ENCODE results near the gene GLO1. TPM values are rescaled to one million over a fixed set of nuclear protein-coding genes. Genes with fewer than 3 reads are reported as not detected.

The GLO1 gene
- polyA plus RNA-seq (2011; rRNA removed): 41.9 and 82.3 TPM in 2 replicates
- polyA minus RNA-seq (2011; rRNA and poly(A)+ RNA removed): 10.7 and 10.9 TPM in 2 replicates

- TF ChIP-seq, protein P1, sequence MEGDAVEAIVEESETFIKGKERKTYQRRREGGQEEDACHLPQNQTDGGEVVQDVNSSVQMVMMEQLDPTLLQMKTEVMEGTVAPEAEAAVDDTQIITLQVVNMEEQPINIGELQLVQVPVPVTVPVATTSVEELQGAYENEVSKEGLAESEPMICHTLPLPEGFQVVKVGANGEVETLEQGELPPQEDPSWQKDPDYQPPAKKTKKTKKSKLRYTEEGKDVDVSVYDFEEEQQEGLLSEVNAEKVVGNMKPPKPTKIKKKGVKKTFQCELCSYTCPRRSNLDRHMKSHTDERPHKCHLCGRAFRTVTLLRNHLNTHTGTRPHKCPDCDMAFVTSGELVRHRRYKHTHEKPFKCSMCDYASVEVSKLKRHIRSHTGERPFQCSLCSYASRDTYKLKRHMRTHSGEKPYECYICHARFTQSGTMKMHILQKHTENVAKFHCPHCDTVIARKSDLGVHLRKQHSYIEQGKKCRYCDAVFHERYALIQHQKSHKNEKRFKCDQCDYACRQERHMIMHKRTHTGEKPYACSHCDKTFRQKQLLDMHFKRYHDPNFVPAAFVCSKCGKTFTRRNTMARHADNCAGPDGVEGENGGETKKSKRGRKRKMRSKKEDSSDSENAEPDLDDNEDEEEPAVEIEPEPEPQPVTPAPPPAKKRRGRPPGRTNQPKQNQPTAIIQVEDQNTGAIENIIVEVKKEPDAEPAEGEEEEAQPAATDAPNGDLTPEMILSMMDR (IDR thresholded peaks at IDR 0.05; ENCODE audit: insufficient read depth, low read depth, low read length): no peak
- peak within 1 kb of the TSS; percentile 70 for H3K4me3 ChIP-seq (ENCODE audit: low read depth, low read length)
- no peaks in the 10 kb centered on the region; the same call in 1 of the 2 replicates for H3K27me3 ChIP-seq (ENCODE audit: control insufficient read depth, insufficient read depth, low read length)
- ChIA-PET CTCF (interaction anchor here (0.6 to 0.7 kb wide), 2 partner anchors 10 to 133 kb away, joined by 3 read pairs; no protein-coding TSS in a partner anchor), POLR2A (interaction anchor here (0.6 to 0.7 kb wide), 3 partner anchors 26 to 1412 kb away, joined by 6 to 8 read pairs (median 6); no protein-coding TSS in a partner anchor)
- DNase-seq (ENCODE audit: low read depth): peak; percentile 97
- no peaks in the 10 kb centered on the region for H3K36me3 ChIP-seq (ENCODE audit: control insufficient read depth, insufficient read depth, low read length)
These were observed at the start of gene GLO1 for GRCh38 chr6:38702558-38703397. Gene GLO1, minus strand, starts transcription at chr6:38703145. Its CDS starts 91 bp downstream, at chr6:38703054.

- POLR2A ChIA-PET: no interaction called here
- Histone ChIP-seq H3K27me3 (ENCODE audit: control insufficient read depth, insufficient read depth, low read length) (no peaks in the 10 kb centered on the region), H3K4me3 (ENCODE audit: low read depth, low read length) (no peak overlapping the region), H3K36me3 (ENCODE audit: control insufficient read depth, insufficient read depth, low read length) (no peaks in the 10 kb centered on the region)
- no peak for DNase-seq (ENCODE audit: low read depth)
- TF ChIP-seq, protein P1 (IDR thresholded peaks at IDR 0.05; ENCODE audit: insufficient read depth, low read depth, low read length): no peak
- CTCF ChIA-PET: no interaction called here
These were observed 48.1 kb upstream of the GLO1 start for GRCh38 chr6:38750968-38751615.

DNA sequence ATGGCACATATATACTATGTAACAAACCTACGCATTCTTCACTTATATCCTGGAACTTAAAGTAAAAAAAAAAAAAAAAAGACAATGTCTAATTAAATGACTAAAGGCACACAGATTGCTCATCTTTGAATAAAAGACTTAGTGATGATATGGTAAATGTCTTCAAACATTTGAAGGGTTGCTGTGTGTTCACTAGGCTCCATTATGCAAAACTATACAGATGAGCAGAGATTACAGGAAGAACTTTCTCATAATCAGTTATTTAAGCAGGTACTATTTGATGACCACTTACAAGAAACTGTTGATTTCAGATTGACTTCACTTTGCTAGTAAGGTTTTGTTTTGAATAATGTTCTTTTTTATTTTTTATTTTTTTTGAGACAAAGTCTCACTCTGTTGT, 46.5 kb upstream of the GLO1 start:
- TF ChIP-seq, protein P1 (IDR thresholded peaks at IDR 0.05; ENCODE audit: insufficient read depth, low read depth, low read length): no peak
- CTCF ChIA-PET: interaction anchor here (1.3 kb wide), 1 partner anchor 10 kb away, joined by 4 read pairs; no protein-coding TSS in a partner anchor
- POLR2A ChIA-PET: no interaction called here
- Histone ChIP-seq H3K36me3 (ENCODE audit: control insufficient read depth, insufficient read depth, low read length) (no peaks in the 10 kb centered on the region), H3K4me3 (ENCODE audit: low read depth, low read length) (no peak overlapping the region), H3K27me3 (ENCODE audit: control insufficient read depth, insufficient read depth, low read length) (no peaks in the 10 kb centered on the region)
- DNase-seq (ENCODE audit: low read depth): no peak

DNA sequence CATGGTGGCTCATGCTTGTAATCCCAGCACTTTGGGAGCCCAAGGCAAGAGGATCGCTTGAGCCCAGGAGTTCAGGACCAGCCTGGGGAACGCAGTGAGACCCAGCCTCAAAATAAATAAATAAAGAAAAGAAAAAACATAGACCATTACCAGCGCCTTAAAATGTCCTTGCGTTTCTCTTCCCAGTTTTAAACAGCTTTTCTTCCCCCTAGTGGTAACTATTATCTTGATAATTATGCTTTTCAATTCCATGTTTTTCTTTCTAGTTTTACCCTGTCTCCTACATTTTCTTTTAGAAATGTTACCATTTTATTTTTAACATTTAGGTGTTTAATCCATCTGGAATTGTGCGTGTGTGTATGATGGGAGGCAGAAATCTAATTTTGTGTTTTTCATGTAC, 36.6 kb upstream of the GLO1 start:
- CTCF ChIA-PET: interaction anchor here (1.3 kb wide), 1 partner anchor 9 kb away, joined by 4 read pairs; no protein-coding TSS in a partner anchor
- Histone ChIP-seq H3K27me3 (ENCODE audit: control insufficient read depth, insufficient read depth, low read length) (no peaks in the 10 kb centered on the region), H3K36me3 (ENCODE audit: control insufficient read depth, insufficient read depth, low read length) (no peaks in the 10 kb centered on the region), H3K4me3 (ENCODE audit: low read depth, low read length) (no peak overlapping the region)
- POLR2A ChIA-PET: no interaction called here
- DNase-seq (ENCODE audit: low read depth): no peak
- TF ChIP-seq, protein P1 (IDR thresholded peaks at IDR 0.05; ENCODE audit: insufficient read depth, low read depth, low read length): no peak

GRCh38 chr6:38738261-38738660, 35.3 kb upstream of the GLO1 start:
- Histone ChIP-seq H3K4me3 (ENCODE audit: low read depth, low read length) (no peak overlapping the region), H3K36me3 (ENCODE audit: control insufficient read depth, insufficient read depth, low read length) (no peaks in the 10 kb centered on the region), H3K27me3 (ENCODE audit: control insufficient read depth, insufficient read depth, low read length) (no peaks in the 10 kb centered on the region)
- CTCF ChIA-PET: no interaction called here
- TF ChIP-seq, protein P1 (IDR thresholded peaks at IDR 0.05; ENCODE audit: insufficient read depth, low read depth, low read length): no peak
- POLR2A ChIA-PET: no interaction called here
- DNase-seq (ENCODE audit: low read depth): no peak

Data from BJ (cell line).